Measurements from ENCODE around the gene PGBD5. TPM values are rescaled to one million over a fixed set of nuclear protein-coding genes. Genes with fewer than 3 reads are reported as not detected.
"Not testable (repeated sequence)": the region's sequence is repeated elsewhere in the genome, so short reads cannot be mapped to it uniquely, and the experiment has no call there.

PGBD5 gene, protein sequence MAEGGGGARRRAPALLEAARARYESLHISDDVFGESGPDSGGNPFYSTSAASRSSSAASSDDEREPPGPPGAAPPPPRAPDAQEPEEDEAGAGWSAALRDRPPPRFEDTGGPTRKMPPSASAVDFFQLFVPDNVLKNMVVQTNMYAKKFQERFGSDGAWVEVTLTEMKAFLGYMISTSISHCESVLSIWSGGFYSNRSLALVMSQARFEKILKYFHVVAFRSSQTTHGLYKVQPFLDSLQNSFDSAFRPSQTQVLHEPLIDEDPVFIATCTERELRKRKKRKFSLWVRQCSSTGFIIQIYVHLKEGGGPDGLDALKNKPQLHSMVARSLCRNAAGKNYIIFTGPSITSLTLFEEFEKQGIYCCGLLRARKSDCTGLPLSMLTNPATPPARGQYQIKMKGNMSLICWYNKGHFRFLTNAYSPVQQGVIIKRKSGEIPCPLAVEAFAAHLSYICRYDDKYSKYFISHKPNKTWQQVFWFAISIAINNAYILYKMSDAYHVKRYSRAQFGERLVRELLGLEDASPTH
- polyA plus RNA-seq (2011; rRNA removed) (1.0 and 1.1 TPM in 2 replicates), polyA minus RNA-seq (2011; rRNA and poly(A)+ RNA removed) (2.0 and 2.6 TPM in 2 replicates)

DNA sequence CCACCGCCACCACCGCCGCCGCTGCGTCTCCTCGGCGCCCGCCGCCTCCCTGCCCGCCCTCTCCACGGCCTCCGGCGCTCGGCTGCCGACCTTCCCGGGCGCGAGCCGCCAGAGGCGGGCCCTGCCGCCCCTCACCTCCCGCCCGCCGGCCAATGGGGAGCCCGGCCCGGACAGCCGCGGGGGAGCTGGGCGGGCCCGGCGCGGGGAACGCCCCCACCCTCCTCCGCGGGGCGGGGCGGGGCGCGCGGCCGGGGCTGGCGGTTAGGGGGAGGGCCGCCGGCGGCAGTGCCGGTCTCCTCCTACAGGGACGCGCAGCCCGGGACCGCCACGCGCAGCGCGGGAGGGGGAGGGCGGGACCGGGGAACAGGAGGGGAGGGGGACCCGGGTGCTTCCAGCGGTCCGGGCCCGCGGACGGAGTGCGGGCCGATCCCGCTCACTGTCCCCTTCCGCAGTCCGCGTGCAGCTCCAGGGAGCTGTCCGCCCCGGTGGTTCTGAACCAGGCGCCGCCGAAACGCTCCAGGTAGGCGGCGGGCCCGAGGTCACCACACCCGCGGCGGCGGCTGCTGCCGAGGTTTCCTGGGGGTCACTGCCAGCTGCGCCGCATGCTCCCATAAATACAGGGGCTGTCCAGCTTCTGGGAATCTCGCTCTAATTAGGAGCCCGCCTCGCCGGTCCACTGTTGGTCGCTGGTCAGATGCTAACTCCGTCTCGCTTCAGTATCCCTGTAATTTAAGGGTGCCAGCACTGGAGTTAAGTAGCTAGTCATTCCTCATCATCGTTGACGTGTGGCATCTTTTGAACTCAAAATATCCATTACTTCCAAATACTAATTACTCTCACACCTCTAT, at the start of gene PGBD5:
Gene PGBD5 (minus strand): TSS at position 87 of the 848 bp plus-strand sequence. CDS start 404 bp downstream, outside the sequence.
- ChIA-PET CTCF (no interaction called here), POLR2A (no interaction called here)
- H3K4me3 ChIP-seq (ENCODE audit: low read depth, low read length), result peak within 1 kb of the TSS; percentile 53
- no peaks in the 10 kb centered on the region for H3K9me3 ChIP-seq (ENCODE audit: control insufficient read depth, insufficient read depth, low read length)
- H3K27ac ChIP-seq (ENCODE audit: low read depth, low read length), result no peak within 1 kb of the TSS
- TF ChIP-seq, protein P1, sequence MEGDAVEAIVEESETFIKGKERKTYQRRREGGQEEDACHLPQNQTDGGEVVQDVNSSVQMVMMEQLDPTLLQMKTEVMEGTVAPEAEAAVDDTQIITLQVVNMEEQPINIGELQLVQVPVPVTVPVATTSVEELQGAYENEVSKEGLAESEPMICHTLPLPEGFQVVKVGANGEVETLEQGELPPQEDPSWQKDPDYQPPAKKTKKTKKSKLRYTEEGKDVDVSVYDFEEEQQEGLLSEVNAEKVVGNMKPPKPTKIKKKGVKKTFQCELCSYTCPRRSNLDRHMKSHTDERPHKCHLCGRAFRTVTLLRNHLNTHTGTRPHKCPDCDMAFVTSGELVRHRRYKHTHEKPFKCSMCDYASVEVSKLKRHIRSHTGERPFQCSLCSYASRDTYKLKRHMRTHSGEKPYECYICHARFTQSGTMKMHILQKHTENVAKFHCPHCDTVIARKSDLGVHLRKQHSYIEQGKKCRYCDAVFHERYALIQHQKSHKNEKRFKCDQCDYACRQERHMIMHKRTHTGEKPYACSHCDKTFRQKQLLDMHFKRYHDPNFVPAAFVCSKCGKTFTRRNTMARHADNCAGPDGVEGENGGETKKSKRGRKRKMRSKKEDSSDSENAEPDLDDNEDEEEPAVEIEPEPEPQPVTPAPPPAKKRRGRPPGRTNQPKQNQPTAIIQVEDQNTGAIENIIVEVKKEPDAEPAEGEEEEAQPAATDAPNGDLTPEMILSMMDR (IDR thresholded peaks at IDR 0.05; ENCODE audit: low read depth, low read length), result no peak
- peaks cover 31% of the 10 kb centered on the region for H3K27me3 ChIP-seq (ENCODE audit: control insufficient read depth, insufficient read depth, low read length)
- no peak for DNase-seq (ENCODE audit: low read depth, low spot score)

DNA sequence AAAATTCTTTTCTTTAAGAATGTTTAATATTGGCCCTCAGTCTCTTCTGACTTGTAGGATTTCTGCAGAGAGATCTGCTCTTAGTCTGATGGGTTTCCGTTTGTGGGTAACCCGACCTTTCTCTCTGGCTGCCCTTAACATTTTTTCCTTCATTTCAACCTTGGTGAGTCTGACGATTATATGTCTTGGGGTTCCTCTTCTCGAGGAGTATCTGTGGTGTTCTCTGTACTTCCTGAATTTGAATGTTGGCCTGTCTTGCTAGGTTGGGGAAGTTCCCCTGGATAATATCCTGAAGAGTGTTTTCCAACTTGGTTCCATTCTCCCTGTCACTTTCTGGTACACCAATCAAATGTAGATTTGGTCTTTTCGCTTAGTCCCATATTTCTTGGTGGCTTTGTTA, 48.8 kb upstream of the PGBD5 start:
- DNase-seq (ENCODE audit: low read depth, low spot score); H3K27me3 ChIP-seq (ENCODE audit: control insufficient read depth, insufficient read depth, low read length); CTCF ChIA-PET; H3K4me3 ChIP-seq (ENCODE audit: low read depth, low read length); H3K9me3 ChIP-seq (ENCODE audit: control insufficient read depth, insufficient read depth, low read length); POLR2A ChIA-PET; H3K27ac ChIP-seq (ENCODE audit: low read depth, low read length): not testable (repeated sequence)

DNA sequence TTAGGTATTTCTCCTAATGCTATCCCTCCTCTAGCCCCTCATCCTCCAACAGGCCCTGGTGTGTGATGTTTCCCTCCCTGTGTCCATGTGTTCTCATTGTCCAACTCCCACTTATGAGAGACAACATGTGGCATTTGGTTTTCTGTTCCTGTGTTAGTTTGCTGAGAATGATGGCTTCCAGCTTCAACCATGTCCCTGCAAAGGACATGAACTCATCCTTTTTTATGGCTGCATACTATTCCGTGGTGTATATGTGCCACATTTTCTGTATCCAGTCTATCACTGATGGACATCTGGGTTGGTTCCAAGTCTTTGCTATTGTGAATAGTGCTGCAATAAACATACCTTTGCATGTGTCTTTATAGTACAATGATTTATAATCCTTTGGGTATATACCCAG, 44.6 kb upstream of the PGBD5 start:
- CTCF ChIA-PET; POLR2A ChIA-PET; H3K27ac ChIP-seq (ENCODE audit: low read depth, low read length); H3K27me3 ChIP-seq (ENCODE audit: control insufficient read depth, insufficient read depth, low read length); H3K4me3 ChIP-seq (ENCODE audit: low read depth, low read length); H3K9me3 ChIP-seq (ENCODE audit: control insufficient read depth, insufficient read depth, low read length); DNase-seq (ENCODE audit: low read depth, low spot score): not testable (repeated sequence)

DNA sequence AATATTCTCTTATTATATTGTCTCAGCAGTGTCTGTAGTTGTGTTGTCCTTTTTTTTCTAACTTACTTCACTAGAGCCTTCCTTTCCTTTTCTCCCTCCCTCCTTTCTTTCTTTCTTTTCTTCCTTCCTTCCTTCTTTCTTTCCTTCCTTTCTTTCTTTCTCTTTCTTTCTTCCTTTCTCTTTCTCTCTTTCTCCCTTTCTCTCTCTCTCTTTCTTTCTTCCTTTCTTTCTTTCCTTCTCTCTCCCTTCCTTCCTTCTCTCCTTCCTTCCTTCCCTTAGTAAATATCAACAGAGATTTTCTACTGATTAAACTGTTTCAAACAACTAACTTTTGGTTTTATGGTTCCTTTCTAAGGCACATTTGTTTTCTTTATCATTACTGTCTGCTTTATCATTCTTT, 43.1 kb upstream of the PGBD5 start:
- Histone ChIP-seq H3K9me3 (ENCODE audit: control insufficient read depth, insufficient read depth, low read length) (no peaks in the 10 kb centered on the region), H3K27ac (ENCODE audit: low read depth, low read length) (no peak overlapping the region), H3K4me3 (ENCODE audit: low read depth, low read length) (no peak overlapping the region), H3K27me3 (ENCODE audit: control insufficient read depth, insufficient read depth, low read length) (no peaks in the 10 kb centered on the region)
- CTCF ChIA-PET, result no interaction called here
- no peak for DNase-seq (ENCODE audit: low read depth, low spot score)
- POLR2A ChIA-PET, result no interaction called here
- TF ChIP-seq, protein P1 (IDR thresholded peaks at IDR 0.05; ENCODE audit: low read depth, low read length), result no peak

DNA sequence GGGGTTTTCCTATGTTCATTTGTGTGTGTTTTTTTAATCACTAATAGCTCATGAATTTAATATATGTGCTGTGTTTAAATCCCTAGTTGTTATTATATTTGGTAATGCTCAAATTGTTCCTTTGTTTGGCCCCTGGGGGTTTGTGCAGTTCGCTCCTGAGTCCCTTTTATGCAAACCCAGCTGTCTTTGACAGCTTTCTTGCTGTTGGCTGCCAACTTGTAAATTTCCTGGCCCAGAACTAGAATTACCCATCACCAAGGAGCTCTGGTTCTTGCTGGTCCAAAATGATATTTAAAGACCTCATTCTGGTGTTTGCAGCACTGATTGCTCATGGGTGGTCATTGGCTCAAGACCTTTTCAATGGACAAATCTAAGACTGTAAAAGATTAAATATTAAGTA, 39.6 kb upstream of the PGBD5 start:
- H3K27ac ChIP-seq (ENCODE audit: low read depth, low read length), result no peak overlapping the region
- no peak overlapping the region for H3K4me3 ChIP-seq (ENCODE audit: low read depth, low read length)
- H3K9me3 ChIP-seq (ENCODE audit: control insufficient read depth, insufficient read depth, low read length), result no peaks in the 10 kb centered on the region
- POLR2A ChIA-PET, result no interaction called here
- H3K27me3 ChIP-seq (ENCODE audit: control insufficient read depth, insufficient read depth, low read length), result no peaks in the 10 kb centered on the region
- no peak for DNase-seq (ENCODE audit: low read depth, low spot score)
- TF ChIP-seq, protein P1 (IDR thresholded peaks at IDR 0.05; ENCODE audit: low read depth, low read length), result no peak
- CTCF ChIA-PET, result no interaction called here

All from AG04450 (cell line).